HG02970 (cell line): Measurements from ENCODE around the gene FA2H.
"Not testable (repeated sequence)": the region's sequence is repeated elsewhere in the genome, so short reads cannot be mapped to it uniquely, and the experiment has no call there.

Experiments used
- ATAC-seq: cut with Tn5 transposase; IDR thresholded peaks from one replicate; pipeline ENCODE4 v1.9.1; 2021; ENCODE audit warnings: mild to moderate bottlenecking, moderate library complexity, moderate number of reproducible peaks; ENCODE audit not compliant: unreplicated experiment, low FRiP score

Gene FA2H

GRCh38 chr16:74700116-74700437 lies 74.5 kb downstream of the FA2H start:
- ATAC-seq: no peak

- ATAC-seq: no peak
These were observed 75.0 kb downstream of the FA2H start for GRCh38 chr16:74699666-74700065.

GRCh38 chr16:74698222-74698621 lies 76.4 kb downstream of the FA2H start:
- no peak for ATAC-seq

- ATAC-seq: peak; percentile 77
These were observed 78.9 kb downstream of the FA2H start for GRCh38 chr16:74695450-74696422.

- ATAC-seq: no peak
These were observed 83.3 kb downstream of the FA2H start for GRCh38 chr16:74691093-74691855.

GRCh38 chr16:74682556-74682955 lies 92.1 kb downstream of the FA2H start:
- no peak for ATAC-seq

- no peak for ATAC-seq
These were observed 93.9 kb downstream of the FA2H start for GRCh38 chr16:74680681-74681080.

- ATAC-seq: no peak
These were observed 94.6 kb downstream of the FA2H start for GRCh38 chr16:74679983-74680382.

GRCh38 chr16:74677868-74678267 lies 96.8 kb downstream of the FA2H start:
- no peak for ATAC-seq

- no peak for ATAC-seq
These were observed 100.7 kb downstream of the FA2H start for GRCh38 chr16:74673876-74674275.

GRCh38 chr16:74668877-74669276 lies 105.7 kb downstream of the FA2H start:
- not testable (repeated sequence) for ATAC-seq

- no peak for ATAC-seq
These were observed 107.3 kb downstream of the FA2H start for GRCh38 chr16:74667255-74667700.

- peak; percentile 99 for ATAC-seq
These were observed 108.0 kb downstream of the FA2H start, which contains the start of gene RFWD3 for GRCh38 chr16:74666425-74667254. TSS of gene RFWD3 (minus strand) at chr16:74666877. CDS start at chr16:74661449, 5,428 bp downstream.

- no peak for ATAC-seq
These were observed 108.6 kb downstream of the FA2H start for GRCh38 chr16:74666010-74666421.
